WTC11 (cell line): Measurements from ENCODE around the gene PIGQ. TPM values are rescaled to one million over a fixed set of nuclear protein-coding genes. Genes with fewer than 3 reads are reported as not detected.

Experiments used
- ATAC-seq: fragments of 200-7000 bp; cut with Tn5 transposase; 2 replicates; pipeline ENCODE4 v1.10.0; 2021; ENCODE audit warnings: mild to moderate bottlenecking, moderate library complexity
- CTCF ChIA-PET: fragments of 300-600 bp; sonication (Branson Sonifier 250); formaldehyde crosslinking; loops from one replicate; lab custom pipeline; 2021; ENCODE audit warnings: antibody characterized with exemption; lab: Charles Lee
- POLR2A ChIA-PET: fragments of 350-600 bp; sonication (Branson Sonifier 250); formaldehyde crosslinking; loops from one replicate; lab custom pipeline; 2021; ENCODE audit warnings: antibody characterized with exemption; lab: Charles Lee
- DNase-seq: peaks from one replicate; pipeline ENCODE4 v3.0.0; 2021; ENCODE audit warnings: low spot score
- H3K27ac Mint-ChIP-seq: 2 replicates; pipeline ENCODE4 v1.8.0; 2021; ENCODE audit warnings: mixed read lengths
- H3K27me3 Mint-ChIP-seq: 2 replicates; pipeline ENCODE4 v1.8.0; 2021; ENCODE audit warnings: low read depth, mild to moderate bottlenecking, moderate library complexity, mixed read lengths
- H3K36me3 Mint-ChIP-seq: 2 replicates; pipeline ENCODE4 v1.8.0; 2021; ENCODE audit warnings: mixed read lengths
- H3K4me1 Mint-ChIP-seq: 2 replicates; pipeline ENCODE4 v1.8.0; 2022; ENCODE audit warnings: mixed read lengths
- H3K4me3 Mint-ChIP-seq: 2 replicates; pipeline ENCODE4 v1.8.0; 2021; ENCODE audit warnings: mild to moderate bottlenecking, moderate library complexity, mixed read lengths
- H3K9me3 Mint-ChIP-seq: 2 replicates; pipeline ENCODE4 v1.8.0; 2021; ENCODE audit warnings: mixed read lengths
- ATF2 ChIP-seq: sonication (generic); formaldehyde crosslinking; IDR thresholded peaks from 2 replicates; pipeline ENCODE4 v1.8.1; 2022; ENCODE audit warnings: low read depth, missing genetic modification reagents, borderline replicate concordance
- CBFB ChIP-seq: sonication (generic); formaldehyde crosslinking; IDR thresholded peaks from 2 replicates; pipeline ENCODE4 v1.8.1; 2022; ENCODE audit warnings: mild to moderate bottlenecking, low read depth, missing genetic modification reagents
- CREM ChIP-seq: sonication (generic); formaldehyde crosslinking; IDR thresholded peaks from 2 replicates; pipeline ENCODE4 v1.8.1; 2022; ENCODE audit warnings: mild to moderate bottlenecking, missing genetic modification reagents, moderate library complexity
- EMX1 ChIP-seq: fragments of 250-450 bp; sonication (Bioruptor Pico); IDR thresholded peaks from 2 replicates; pipeline ENCODE4 v1.8.0; 2021; ENCODE audit warnings: mild to moderate bottlenecking
- ERG ChIP-seq: fragments of 250-450 bp; sonication (Bioruptor Pico); IDR thresholded peaks from 2 replicates; pipeline ENCODE4 v1.8.0; 2021; ENCODE audit warnings: mild to moderate bottlenecking
- FOXJ3 ChIP-seq: sonication (generic); formaldehyde crosslinking; IDR thresholded peaks from 2 replicates; pipeline ENCODE4 v1.9.0; 2021; ENCODE audit warnings: missing genetic modification reagents, mild to moderate bottlenecking, borderline replicate concordance
- FOXP1 ChIP-seq: sonication (generic); formaldehyde crosslinking; IDR thresholded peaks from 2 replicates; pipeline ENCODE4 v1.8.0; 2022; ENCODE audit warnings: missing genetic modification reagents, mild to moderate bottlenecking, moderate library complexity, borderline replicate concordance
- GABPB1 ChIP-seq: sonication (generic); formaldehyde crosslinking; IDR thresholded peaks from 2 replicates; pipeline ENCODE4 v1.8.1; 2023; ENCODE audit warnings: mild to moderate bottlenecking, missing genetic modification reagents
- GRHL2 ChIP-seq: fragments of 250-450 bp; sonication (Bioruptor Pico); IDR thresholded peaks from 2 replicates; pipeline ENCODE4 v1.8.0; 2022; ENCODE audit warnings: mild to moderate bottlenecking, moderate library complexity; ENCODE audit not compliant: insufficient replicate concordance, severe bottlenecking
- HMGXB4 ChIP-seq: sonication (generic); formaldehyde crosslinking; IDR thresholded peaks from 2 replicates; pipeline ENCODE4 v1.8.1; 2023; ENCODE audit warnings: mild to moderate bottlenecking, moderate library complexity, missing genetic modification reagents
- MXD4 ChIP-seq: fragments of 250-450 bp; sonication (Bioruptor Pico); IDR thresholded peaks from 2 replicates; pipeline ENCODE4 v1.8.0; 2021; ENCODE audit warnings: mild to moderate bottlenecking, moderate library complexity, borderline replicate concordance
- NFE2L1 ChIP-seq: sonication (generic); formaldehyde crosslinking; IDR thresholded peaks from 2 replicates; pipeline ENCODE4 v1.8.1; 2023; ENCODE audit warnings: missing genetic modification reagents
- PRDM15 ChIP-seq: sonication (generic); formaldehyde crosslinking; IDR thresholded peaks from 2 replicates; pipeline ENCODE4 v1.8.0; 2022; ENCODE audit warnings: missing genetic modification reagents
- PREB ChIP-seq: sonication (generic); formaldehyde crosslinking; IDR thresholded peaks from 2 replicates; pipeline ENCODE4 v1.8.1; 2022; ENCODE audit warnings: mild to moderate bottlenecking, missing genetic modification reagents, moderate library complexity, borderline replicate concordance
- RORB ChIP-seq: fragments of 250-450 bp; sonication (Bioruptor Pico); IDR thresholded peaks from 2 replicates; pipeline ENCODE4 v1.9.0; 2021; ENCODE audit warnings: mild to moderate bottlenecking
- SP1 ChIP-seq: sonication (generic); formaldehyde crosslinking; conservative IDR thresholded peaks from 2 replicates; pipeline ENCODE4 v1.8.1; 2022; ENCODE audit warnings: missing genetic modification reagents
- ZNF263 ChIP-seq: sonication (generic); formaldehyde crosslinking; IDR thresholded peaks from 2 replicates; pipeline ENCODE4 v1.8.1; 2022; ENCODE audit warnings: low read depth, mild to moderate bottlenecking, moderate library complexity, missing genetic modification reagents
- total RNA-seq: library from RNA; stranded (reverse); gene quantifications from 3 replicates; pipeline ENCODE4 v1.2.3, GENCODE V29; 2021

The PIGQ gene
- total RNA-seq, 1 experiment from 2014 or later, result 63.7 TPM

- TF ChIP-seq PRDM15 (CRISPR knock-in tag), result no peak
- TF ChIP-seq CREM (CRISPR knock-in tag), result no peak
- no peak for TF ChIP-seq FOXP1 (CRISPR knock-in tag)
- TF ChIP-seq GABPB1 (CRISPR knock-in tag), result no peak
- TF ChIP-seq HMGXB4 (CRISPR knock-in tag), result no peak
- TF ChIP-seq, all 79 proteins: peak for 0
- peak; percentile 24 for DNase-seq
- peaks cover 9% of the 10 kb centered on the region for H3K4me1 Mint-ChIP-seq
- CTCF ChIA-PET, result interaction anchor here (0.6 to 2.8 kb wide), 32 partner anchors 11 to 304 kb away, joined by 3 to 12 read pairs (median 4); partner anchors contain the start of genes CAPN15, DECR2, MCRIP2 and METTL26
- no peak overlapping the region for H3K4me3 Mint-ChIP-seq
- H3K36me3 Mint-ChIP-seq, result peaks cover 2% of the 10 kb centered on the region
- H3K27ac Mint-ChIP-seq, result no peak overlapping the region
- peaks cover 26% of the 10 kb centered on the region for H3K27me3 Mint-ChIP-seq
- ATAC-seq, result peak; percentile 6; the same call in 1 of the 2 replicates
- H3K9me3 Mint-ChIP-seq, result no peaks in the 10 kb centered on the region
- POLR2A ChIA-PET, result no interaction called here
Measured at GRCh38 chr16:582614-583331, 13.0 kb downstream of the PIGQ start.

GRCh38 chr16:583470-583814, 13.7 kb downstream of the PIGQ start:
- Mint-ChIP-seq H3K4me3 (no peak overlapping the region), H3K27me3 (peaks cover 31% of the 10 kb centered on the region), H3K4me1 (peaks cover 12% of the 10 kb centered on the region), H3K36me3 (peaks cover 2% of the 10 kb centered on the region), H3K27ac (no peak overlapping the region), H3K9me3 (no peaks in the 10 kb centered on the region)
- peak; percentile 57 for DNase-seq
- ATAC-seq, result peak; percentile 31
- ChIA-PET POLR2A (interaction anchor here (0.6 kb wide), 1 partner anchor 398 kb away, joined by 4 read pairs; the partner anchor contains the start of gene SOX8), CTCF (interaction anchor here (1.0 to 2.8 kb wide), 19 partner anchors 11 to 229 kb away, joined by 3 to 12 read pairs (median 4); partner anchors contain the start of genes CAPN15, DECR2, METTL26 and RHBDL1)
- TF ChIP-seq NFE2L1 (CRISPR knock-in tag) (no peak), GRHL2 (CRISPR knock-in tag) (no peak), ERG (CRISPR knock-in tag) (no peak), PREB (CRISPR knock-in tag) (no peak), SP1 (CRISPR knock-in tag) (peak; percentile 43; the same call in 1 of the 2 replicates)

- Mint-ChIP-seq H3K4me1 (peaks cover 12% of the 10 kb centered on the region), H3K4me3 (no peak overlapping the region), H3K36me3 (peaks cover 2% of the 10 kb centered on the region), H3K27ac (no peak overlapping the region), H3K9me3 (no peaks in the 10 kb centered on the region), H3K27me3 (peaks cover 32% of the 10 kb centered on the region)
- POLR2A ChIA-PET, result interaction anchor here (0.6 kb wide), 1 partner anchor 397 kb away, joined by 4 read pairs; the partner anchor contains the start of gene SOX8
- ATAC-seq, result no peak
- peak; percentile 24 for DNase-seq
- CTCF ChIA-PET, result interaction anchor here (0.7 to 2.8 kb wide), 2 partner anchors 17 to 54 kb away, joined by 3 to 12 read pairs; no protein-coding TSS in a partner anchor
- no peak for TF ChIP-seq FOXJ3
- TF ChIP-seq CBFB (CRISPR knock-in tag), result no peak
- TF ChIP-seq HMGXB4 (CRISPR knock-in tag), result peak; percentile 65; the same call in 1 of the 2 replicates
- no peak for TF ChIP-seq MXD4 (CRISPR knock-in tag)
- TF ChIP-seq ZNF263 (CRISPR knock-in tag), result no peak
- TF ChIP-seq RORB (CRISPR knock-in tag), result no peak
- TF ChIP-seq ATF2 (CRISPR knock-in tag), result no peak
- TF ChIP-seq EMX1, result no peak
Measured at GRCh38 chr16:583815-584591, 14.2 kb downstream of the PIGQ start.
